HG02970 (cell line): ENCODE results near the gene CORO2A.

Experiments
- ATAC-seq: cut with Tn5 transposase; IDR thresholded peaks from one replicate; pipeline ENCODE4 v1.9.1; 2021; ENCODE audit warnings: mild to moderate bottlenecking, moderate library complexity, moderate number of reproducible peaks; ENCODE audit not compliant: unreplicated experiment, low FRiP score

The CORO2A gene, protein sequence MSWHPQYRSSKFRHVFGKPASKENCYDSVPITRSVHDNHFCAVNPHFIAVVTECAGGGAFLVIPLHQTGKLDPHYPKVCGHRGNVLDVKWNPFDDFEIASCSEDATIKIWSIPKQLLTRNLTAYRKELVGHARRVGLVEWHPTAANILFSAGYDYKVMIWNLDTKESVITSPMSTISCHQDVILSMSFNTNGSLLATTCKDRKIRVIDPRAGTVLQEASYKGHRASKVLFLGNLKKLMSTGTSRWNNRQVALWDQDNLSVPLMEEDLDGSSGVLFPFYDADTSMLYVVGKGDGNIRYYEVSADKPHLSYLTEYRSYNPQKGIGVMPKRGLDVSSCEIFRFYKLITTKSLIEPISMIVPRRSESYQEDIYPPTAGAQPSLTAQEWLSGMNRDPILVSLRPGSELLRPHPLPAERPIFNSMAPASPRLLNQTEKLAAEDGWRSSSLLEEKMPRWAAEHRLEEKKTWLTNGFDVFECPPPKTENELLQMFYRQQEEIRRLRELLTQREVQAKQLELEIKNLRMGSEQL

DNA sequence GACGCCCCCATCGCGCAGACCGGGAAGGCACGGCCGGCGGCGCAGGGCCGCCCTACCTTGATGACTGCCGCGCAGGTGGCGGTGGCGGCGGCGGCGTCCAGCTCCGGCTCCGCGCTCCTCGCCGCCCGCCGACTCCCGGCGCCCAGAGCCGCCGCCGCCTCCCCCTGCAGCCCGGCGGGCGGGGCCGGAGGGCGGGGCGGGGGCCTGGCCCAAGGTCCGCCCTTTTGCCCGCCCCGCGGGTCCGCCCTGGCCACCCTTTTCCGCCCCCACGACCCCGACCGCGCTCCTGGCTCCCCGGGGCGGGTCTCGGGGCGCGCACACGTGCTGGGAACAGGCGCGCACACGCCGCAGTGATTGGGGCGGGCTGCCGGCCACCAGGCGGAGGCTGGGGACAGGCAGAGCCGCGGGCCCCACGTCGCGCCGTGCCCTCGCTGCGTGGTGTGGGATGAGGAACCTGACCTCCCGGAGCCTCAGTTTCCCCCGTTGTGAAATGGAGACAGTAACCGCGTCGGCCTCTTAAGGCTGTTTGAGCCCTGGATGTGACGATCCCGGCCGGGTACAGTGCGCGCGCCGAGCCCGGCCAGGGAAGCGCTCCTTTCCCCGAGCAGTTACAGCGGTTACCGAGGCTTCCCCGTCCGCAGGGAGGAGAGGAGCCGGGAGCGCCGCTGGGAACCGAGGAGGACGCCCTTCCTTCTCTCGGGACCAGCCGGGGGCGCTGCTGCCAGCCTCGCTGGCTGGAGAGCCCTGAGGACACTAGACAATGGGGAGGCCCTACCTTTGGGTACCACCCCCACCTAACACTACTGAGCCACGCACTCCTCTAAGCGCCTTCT is at the start of gene CORO2A:
TSS of gene CORO2A (minus strand) at position 135 of the 833 bp plus-strand sequence. CDS start 34,977 bp downstream, outside the sequence.
- no peak for ATAC-seq

DNA sequence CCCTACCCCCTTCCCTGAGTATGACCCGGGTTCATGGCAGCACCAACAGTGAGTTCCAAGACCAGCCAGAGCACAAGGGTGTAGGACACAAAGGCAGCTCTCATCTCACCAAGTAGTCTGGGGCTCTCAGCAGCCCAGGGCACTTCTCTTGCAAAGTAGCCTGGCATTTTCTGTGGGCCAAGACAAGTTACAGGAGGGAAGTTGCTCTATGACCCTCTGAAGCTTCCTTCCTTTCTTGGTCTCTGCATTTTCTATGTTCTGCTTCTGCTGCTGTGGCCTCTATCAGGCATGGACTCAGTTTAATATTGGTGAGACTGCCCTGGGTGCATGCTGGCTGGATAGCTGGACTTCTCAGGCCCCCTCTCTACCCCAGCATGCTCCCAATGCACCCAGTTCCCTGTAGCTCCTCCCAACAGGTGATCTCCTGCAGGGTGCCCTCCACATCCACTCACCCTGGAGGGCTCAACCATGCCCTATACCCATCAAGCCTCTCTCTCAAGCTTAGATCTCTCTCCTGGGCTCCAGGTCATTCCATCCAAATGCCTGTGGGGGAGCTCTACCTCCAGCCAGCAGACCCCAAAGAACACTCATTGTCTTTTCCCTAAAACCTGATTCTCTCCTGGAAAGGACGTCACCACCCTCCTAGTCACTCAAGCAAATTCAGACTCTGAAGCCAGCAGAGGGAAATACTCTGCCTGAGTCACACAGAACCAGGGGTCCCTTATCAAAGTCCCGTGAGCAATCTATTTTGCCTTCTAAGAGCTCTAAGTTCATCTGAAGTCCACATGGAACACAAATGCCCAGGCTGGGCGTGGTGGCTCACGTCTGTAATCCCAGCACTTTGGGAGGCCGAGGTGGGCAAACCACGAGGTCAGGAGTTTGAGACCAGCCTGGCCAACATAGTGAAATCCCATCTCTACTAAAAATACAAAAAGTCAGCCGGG is 49.2 kb upstream of the CORO2A start:
- ATAC-seq = no peak

- no peak for ATAC-seq
Measured at GRCh38 chr9:98240475-98240874, 48.0 kb upstream of the CORO2A start.

- ATAC-seq = no peak
Measured at GRCh38 chr9:98236901-98237487, 44.6 kb upstream of the CORO2A start.

DNA sequence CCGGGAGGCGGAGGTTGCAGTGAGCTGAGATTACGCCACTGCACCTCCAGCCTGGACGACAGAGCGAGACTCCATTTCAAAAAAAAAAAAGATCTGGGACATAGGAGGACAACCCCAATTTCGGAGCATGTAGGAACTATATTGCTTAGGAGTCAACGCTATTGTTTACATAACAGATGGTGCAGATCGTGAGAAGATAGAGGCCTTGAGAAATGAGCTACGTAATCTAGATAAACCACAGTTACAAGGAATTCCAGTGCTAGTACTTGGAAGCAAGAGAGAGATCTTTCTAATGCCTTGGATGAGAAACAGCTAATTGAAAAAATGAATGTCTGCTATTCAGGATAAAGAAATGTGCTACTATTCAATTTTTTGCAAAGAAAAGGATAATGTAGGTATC is 42.7 kb upstream of the CORO2A start:
- no peak for ATAC-seq

GRCh38 chr9:98234245-98234825 is 41.9 kb upstream of the CORO2A start:
- no peak for ATAC-seq

- ATAC-seq = no peak
Measured at GRCh38 chr9:98232926-98233325, 40.5 kb upstream of the CORO2A start.

GRCh38 chr9:98231770-98232478 is 39.5 kb upstream of the CORO2A start:
- ATAC-seq = no peak

DNA sequence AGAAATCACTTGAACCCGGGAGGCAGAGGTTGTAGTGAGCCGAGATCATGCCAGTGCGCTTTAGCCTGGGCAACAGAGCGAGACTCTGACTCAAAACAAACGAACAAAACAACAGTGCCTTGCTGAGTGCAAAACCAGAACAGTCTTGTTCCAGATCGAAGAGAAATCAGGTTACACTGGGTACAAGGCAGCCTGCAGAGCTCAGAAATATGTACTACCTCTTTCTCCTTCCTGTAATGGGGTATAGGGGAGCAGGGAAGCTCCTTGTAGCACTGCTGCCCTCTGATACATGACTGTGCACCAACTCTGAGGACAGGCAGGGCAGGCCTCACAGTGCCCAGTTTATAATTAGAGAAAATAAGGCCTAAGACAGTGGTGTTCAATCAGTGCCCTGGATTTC is 38.4 kb upstream of the CORO2A start:
- no peak for ATAC-seq

DNA sequence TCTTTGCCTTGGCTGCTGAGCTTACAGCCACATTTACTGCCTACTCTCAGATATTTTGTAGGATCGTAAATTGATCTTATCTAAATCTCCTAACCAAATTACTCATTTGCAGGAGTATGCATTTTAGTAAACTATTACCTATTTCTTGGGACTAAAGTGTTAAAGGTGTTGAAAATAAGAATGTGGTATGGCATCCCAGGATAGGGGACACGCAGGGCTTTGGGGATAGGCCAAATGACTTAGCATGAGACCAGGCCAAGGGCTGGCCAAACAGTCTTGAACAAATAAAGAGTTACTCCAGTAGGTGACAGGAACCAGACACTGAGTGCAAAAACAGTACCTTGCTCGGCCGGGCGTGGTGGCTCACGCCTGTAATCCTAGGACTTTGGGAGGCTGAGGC is 37.9 kb upstream of the CORO2A start:
- no peak for ATAC-seq

DNA sequence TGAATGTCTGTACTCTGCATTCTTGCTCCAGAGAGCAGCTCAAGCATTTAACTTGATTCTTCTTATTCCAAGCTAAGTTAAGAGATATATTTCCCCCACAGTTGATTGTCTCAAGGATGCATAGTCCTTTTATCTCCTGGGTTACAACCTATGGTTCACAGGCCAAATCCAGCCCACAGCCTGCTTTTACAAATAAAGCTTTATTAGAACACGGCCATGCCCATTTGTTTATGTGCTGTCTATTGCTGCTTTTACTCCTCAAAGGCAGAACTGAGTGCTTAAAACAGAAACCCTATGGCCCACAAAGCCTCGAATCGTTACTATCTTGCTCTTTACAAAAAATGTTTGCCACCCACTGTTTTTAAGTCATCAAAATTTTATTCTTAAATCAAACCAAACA is 37.2 kb upstream of the CORO2A start:
- no peak for ATAC-seq

DNA sequence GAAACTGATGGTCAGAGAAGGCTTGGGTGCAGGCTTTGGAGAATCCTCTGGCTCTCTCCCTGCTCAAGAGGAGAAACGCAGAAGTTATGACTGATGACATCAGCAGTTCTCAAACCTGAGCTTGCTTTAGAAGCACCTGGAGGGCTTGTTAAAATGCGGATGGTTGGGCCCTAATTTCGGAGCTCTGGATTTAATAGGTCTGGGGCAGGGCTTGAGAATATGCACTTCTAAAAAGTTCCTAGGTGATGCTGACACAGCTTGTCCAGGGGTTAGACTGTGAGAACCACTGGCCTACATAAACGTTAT is 36.6 kb upstream of the CORO2A start:
- no peak for ATAC-seq

DNA sequence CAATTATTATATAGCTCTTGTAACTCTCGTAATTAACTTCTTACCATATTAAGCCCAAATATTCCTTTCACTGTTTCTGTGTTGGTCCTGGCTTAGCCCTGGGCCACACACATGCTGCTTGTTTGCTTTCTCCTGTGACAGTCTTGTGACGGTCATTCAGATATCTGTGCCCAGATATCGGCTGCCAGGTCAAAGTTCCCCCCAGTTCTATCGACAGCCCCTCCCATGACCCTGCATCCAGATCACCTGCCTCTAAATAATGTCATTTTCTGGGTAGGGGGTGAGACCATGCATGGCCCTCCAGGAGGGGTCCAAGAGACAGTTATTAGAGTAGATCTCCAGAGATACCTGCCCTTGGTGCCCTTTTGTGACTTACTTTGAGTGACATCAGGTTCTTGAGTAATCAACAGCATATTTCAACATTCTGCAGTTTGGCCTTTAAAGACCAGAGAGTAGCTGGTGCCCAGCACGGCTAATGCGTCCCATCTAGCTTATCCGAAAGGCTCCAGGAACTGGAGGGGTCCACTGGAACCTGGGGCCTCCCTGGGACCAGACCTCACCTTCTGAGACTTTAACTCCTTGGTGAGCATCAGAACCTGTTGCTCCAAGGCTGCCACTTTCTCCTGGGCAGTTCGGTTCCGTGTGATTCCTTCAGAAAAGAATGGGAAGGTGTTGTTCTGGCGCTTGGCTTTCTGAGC is 36.1 kb upstream of the CORO2A start:
- ATAC-seq = no peak

- ATAC-seq = no peak
Measured at GRCh38 chr9:98227883-98228282, 35.4 kb upstream of the CORO2A start.

DNA sequence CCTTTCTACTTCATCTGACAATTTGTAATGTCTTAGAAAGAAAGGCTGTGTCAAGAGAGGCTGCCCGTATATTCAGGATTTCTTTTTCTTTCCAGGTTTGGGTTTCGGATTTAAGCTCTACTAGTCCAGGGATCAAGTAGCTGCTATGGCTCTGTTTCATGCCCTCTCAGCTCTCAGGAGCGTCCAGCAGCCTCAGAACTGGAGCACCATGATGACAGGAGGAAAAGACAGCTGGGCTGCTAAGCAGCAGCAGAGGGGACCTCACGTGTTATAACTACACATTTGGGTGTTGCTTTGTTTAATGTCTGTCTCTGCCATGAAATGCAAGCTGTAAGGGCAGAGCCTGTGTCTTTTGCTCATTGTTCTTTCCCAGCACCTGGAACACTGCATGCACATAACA is 34.5 kb upstream of the CORO2A start:
- ATAC-seq = no peak

DNA sequence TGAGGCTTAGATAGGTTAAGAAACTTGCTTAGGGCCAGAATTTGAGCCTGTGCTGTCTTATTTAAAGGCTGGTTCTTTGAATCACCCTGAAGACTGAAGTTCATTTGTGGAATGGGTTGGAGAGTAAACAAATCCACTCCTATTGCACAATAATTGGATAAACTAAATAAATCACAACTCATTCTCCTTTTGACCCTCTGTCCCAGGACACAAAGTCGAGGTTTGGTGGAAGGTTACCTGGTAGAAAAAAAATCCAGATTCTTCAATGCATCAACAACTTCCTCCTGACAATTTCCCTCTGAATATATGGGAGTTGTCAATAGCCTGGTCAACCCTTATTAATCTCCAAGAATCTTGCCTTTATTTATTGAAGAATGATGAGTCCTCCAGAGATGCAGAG is 34.1 kb upstream of the CORO2A start:
- ATAC-seq = no peak

DNA sequence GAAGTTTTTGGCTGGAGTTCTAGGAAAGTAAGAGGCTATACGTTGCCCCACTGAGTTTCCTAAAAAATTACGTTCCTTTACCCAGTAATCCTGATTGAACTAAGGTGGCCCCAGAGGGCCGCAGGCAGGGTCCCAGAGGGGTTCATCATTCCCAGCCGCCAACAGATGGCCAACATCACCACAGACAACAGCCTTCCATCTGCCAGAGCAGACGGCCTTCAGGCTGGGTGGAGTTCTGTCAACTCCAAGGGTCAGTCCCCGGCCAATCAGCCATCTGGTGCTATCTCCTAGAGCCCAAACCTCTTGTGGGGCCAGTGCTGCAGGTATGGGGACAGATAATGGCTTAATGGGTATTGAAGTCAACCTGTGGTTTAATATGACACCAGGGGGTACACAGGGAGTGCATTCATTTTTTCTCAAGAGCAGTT is 32.6 kb upstream of the CORO2A start:
- ATAC-seq = no peak

DNA sequence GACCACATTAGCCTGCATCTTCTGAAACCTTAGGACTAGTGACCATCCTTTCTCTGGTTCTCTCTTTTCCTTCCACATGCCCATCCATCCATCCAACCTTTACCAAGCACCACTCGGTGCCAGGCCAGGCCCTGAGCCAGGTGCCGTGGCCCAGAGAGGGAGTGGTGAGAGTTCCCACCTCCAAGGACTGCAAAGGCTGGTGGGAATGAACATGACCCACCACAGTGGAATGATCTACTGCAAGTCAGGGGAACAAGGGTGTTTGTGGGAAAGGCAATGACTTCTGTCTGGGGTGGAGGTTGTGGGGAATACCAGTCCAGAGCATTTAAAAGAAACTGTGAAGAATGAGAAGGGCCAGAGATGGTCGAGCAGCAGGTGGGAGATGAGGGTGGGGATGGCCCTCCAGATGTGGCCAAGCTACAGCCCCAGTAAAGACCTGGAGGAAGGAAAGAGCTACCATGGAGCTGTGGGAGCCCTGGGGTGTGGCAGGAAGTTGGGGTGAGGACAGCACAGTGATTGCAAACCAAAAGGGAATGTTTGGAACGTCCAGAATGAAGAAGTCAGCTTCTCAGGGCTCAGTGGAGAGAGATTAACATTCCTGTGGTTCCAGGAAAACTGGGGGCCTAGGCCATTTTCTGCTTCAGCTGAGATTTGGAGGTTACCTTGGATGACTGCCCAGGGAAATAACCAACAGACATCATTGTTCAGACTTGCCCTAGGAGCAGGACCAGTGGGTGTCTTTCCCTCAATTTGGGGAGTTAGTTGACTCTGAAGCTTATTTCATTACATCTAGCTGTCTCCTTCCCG is 30.7 kb upstream of the CORO2A start:
- ATAC-seq = no peak
